HepG2 (cell line): ENCODE measurements around the gene GLE1. TPM values are rescaled to one million over a fixed set of nuclear protein-coding genes. Genes with fewer than 3 reads are reported as not detected.

Source experiments
- ADNP ChIP-seq: sonication (generic); formaldehyde crosslinking; IDR thresholded peaks from 2 replicates; pipeline ENCODE4 v1.4.0; 2020; ENCODE audit warnings: missing genetic modification reagents
- CREB3 ChIP-seq: sonication (generic); formaldehyde crosslinking; IDR thresholded peaks from 2 replicates; pipeline ENCODE4 v1.5.0; 2020; ENCODE audit warnings: missing genetic modification reagents
- E2F1 ChIP-seq: sonication (generic); formaldehyde crosslinking; IDR thresholded peaks from 2 replicates; pipeline ENCODE4 v1.5.0; 2020; ENCODE audit warnings: missing genetic modification reagents
- EED ChIP-seq: sonication (generic); formaldehyde crosslinking; IDR thresholded peaks from 2 replicates; pipeline ENCODE4 v1.5.0; 2020; ENCODE audit warnings: mild to moderate bottlenecking, missing genetic modification reagents
- HDAC1 ChIP-seq: sonication (generic); formaldehyde crosslinking; IDR thresholded peaks from 2 replicates; pipeline ENCODE4 v1.5.1; 2020; ENCODE audit warnings: mild to moderate bottlenecking, missing genetic modification reagents
- HMG20B ChIP-seq: conservative IDR thresholded peaks from 2 replicates; pipeline ENCODE4 v1.6.1; 2016; ENCODE audit warnings: missing genetic modification reagents, missing compliant biosample characterization
- MIER3 ChIP-seq: IDR thresholded peaks from 2 replicates; pipeline ENCODE4 v1.6.1; 2016; ENCODE audit warnings: missing compliant biosample characterization, borderline replicate concordance
- MXD1 ChIP-seq: sonication (generic); formaldehyde crosslinking; IDR thresholded peaks from 2 replicates; pipeline ENCODE4 v1.4.0; 2020; ENCODE audit warnings: mild to moderate bottlenecking, missing genetic modification reagents
- MZF1 ChIP-seq: sonication (generic); formaldehyde crosslinking; IDR thresholded peaks from 2 replicates; pipeline ENCODE4 v1.8.1; 2023; ENCODE audit warnings: mild to moderate bottlenecking, missing genetic modification reagents, borderline replicate concordance
- NR1H2 ChIP-seq: sonication (generic); formaldehyde crosslinking; IDR thresholded peaks from 2 replicates; pipeline ENCODE4 v1.8.1; 2022; ENCODE audit warnings: low read depth, missing genetic modification reagents, borderline replicate concordance
- REPIN1 ChIP-seq: sonication (generic); formaldehyde crosslinking; IDR thresholded peaks from 2 replicates; pipeline ENCODE4 v1.8.0; 2022; ENCODE audit warnings: missing genetic modification reagents, low read depth, mild to moderate bottlenecking, borderline replicate concordance
- SAFB2 ChIP-seq: sonication (generic); formaldehyde crosslinking; IDR thresholded peaks from 2 replicates; pipeline ENCODE4 v1.5.1; 2020; ENCODE audit warnings: missing genetic modification reagents, low read depth, mild to moderate bottlenecking, borderline replicate concordance
- SKI ChIP-seq: fragments of 450-650 bp; IDR thresholded peaks from one replicate; pipeline ENCODE4 v1.6.1; 2018; ENCODE audit warnings: mild to moderate bottlenecking; ENCODE audit not compliant: partially characterized antibody
- TAF1 ChIP-seq: sonication (generic); formaldehyde crosslinking; IDR thresholded peaks from 2 replicates; pipeline ENCODE4 v1.4.0; 2020; ENCODE audit warnings: missing genetic modification reagents
- UBTF ChIP-seq: sonication (generic); formaldehyde crosslinking; IDR thresholded peaks from 2 replicates; pipeline ENCODE4 v1.4.0; 2020; ENCODE audit warnings: mild to moderate bottlenecking, missing genetic modification reagents
- ZFP82 ChIP-seq: sonication (generic); formaldehyde crosslinking; IDR thresholded peaks from 2 replicates; pipeline ENCODE4 v1.5.1; 2020; ENCODE audit warnings: mild to moderate bottlenecking, missing genetic modification reagents, borderline replicate concordance
- ZFX ChIP-seq: sonication (generic); formaldehyde crosslinking; IDR thresholded peaks from 2 replicates; pipeline ENCODE4 v1.4.0; 2020; ENCODE audit warnings: mild to moderate bottlenecking, low read depth, missing genetic modification reagents, moderate library complexity
- ZMYM3 ChIP-seq: sonication (generic); formaldehyde crosslinking; IDR thresholded peaks from 2 replicates; pipeline ENCODE4 v1.5.1; 2020; ENCODE audit warnings: mild to moderate bottlenecking, missing genetic modification reagents
- ZNF264 ChIP-seq: sonication (generic); formaldehyde crosslinking; IDR thresholded peaks from 2 replicates; pipeline ENCODE4 v1.4.0; 2020; ENCODE audit warnings: missing genetic modification reagents
- ZNF275 ChIP-seq: sonication (generic); formaldehyde crosslinking; IDR thresholded peaks from 2 replicates; pipeline ENCODE4 v1.8.0; 2022; ENCODE audit warnings: missing genetic modification reagents, mild to moderate bottlenecking, inconsistent platforms, borderline replicate concordance
- ZNF33B ChIP-seq: sonication (generic); formaldehyde crosslinking; IDR thresholded peaks from 2 replicates; pipeline ENCODE4 v1.5.1; 2020; ENCODE audit warnings: mild to moderate bottlenecking, missing genetic modification reagents
- ZNF343 ChIP-seq: sonication (generic); formaldehyde crosslinking; IDR thresholded peaks from 2 replicates; pipeline ENCODE4 v1.4.0; 2020; ENCODE audit warnings: mild to moderate bottlenecking, missing genetic modification reagents
- ZNF543 ChIP-seq: sonication (generic); formaldehyde crosslinking; IDR thresholded peaks from 2 replicates; pipeline ENCODE4 v1.4.0; 2020; ENCODE audit warnings: mild to moderate bottlenecking, missing genetic modification reagents
- ZNF776 ChIP-seq: sonication (generic); formaldehyde crosslinking; IDR thresholded peaks from 2 replicates; pipeline ENCODE4 v1.4.0; 2020; ENCODE audit warnings: mild to moderate bottlenecking, missing genetic modification reagents
- ZNF777 ChIP-seq: sonication (generic); formaldehyde crosslinking; IDR thresholded peaks from 2 replicates; pipeline ENCODE4 v1.4.0; 2020; ENCODE audit warnings: missing genetic modification reagents
- polyA plus RNA-seq, 8 experiments: library from polyadenylated mRNA; depleted of rRNA in 3 of 8; stranded (reverse) in 7 of 8; unstranded in 1 of 8; fragments of >200 nt; fragmentation: Illumina TruSeq in 4 of 8; extraction: Trizol in 4 of 8; gene quantifications; 2 replicates each; pipeline versions ENCODE4 v1.2.1 to v1.2.3, GENCODE V29; 2011 to 2016; ENCODE audit warnings: low read depth in 4 of 8, missing spikeins in 1 of 8, mixed read lengths in 1 of 8; ENCODE audit not compliant: insufficient read depth in 1 of 8
- total RNA-seq, 5 experiments: library from RNA; depleted of rRNA; stranded (reverse); fragments of >200 nt; fragmentation: Illumina TruSeq; extraction: Trizol; gene quantifications; 2 replicates each; pipeline ENCODE4 v1.2.3, GENCODE V29; 2016; ENCODE audit warnings: low read depth in 1 of 5

The GLE1 gene
- total and polyA plus RNA-seq, 2 of the 13 experiments (the other 11 are each of a cell fraction or from before 2014, with no cell fraction given), result 14.7 to 28.8 TPM

- TF ChIP-seq MXD1 (CRISPR knock-in tag) (0 out of 2 replicates have a peak, but pooled peaks have one; percentile 40), ZFP82 (CRISPR knock-in tag) (no peak), EED (CRISPR knock-in tag) (peak; percentile 53; the same call in 1 of the 2 replicates), ZNF543 (CRISPR knock-in tag) (no peak), ZMYM3 (CRISPR knock-in tag) (no peak), ZNF776 (0 out of 2 replicates have a peak, but pooled peaks have one; percentile 43), NR1H2 (no peak), ADNP (CRISPR knock-in tag) (no peak), E2F1 (CRISPR knock-in tag) (0 out of 2 replicates have a peak, but pooled peaks have one; percentile 55), MIER3 (CRISPR knock-in tag) (no peak), HMG20B (CRISPR knock-in tag) (0 out of 2 replicates have a peak, but pooled peaks have one; percentile 32), CREB3 (CRISPR knock-in tag) (no peak), ZNF343 (no peak), SAFB2 (CRISPR knock-in tag) (peak; percentile 75; the same call in 1 of the 2 replicates), ZNF264 (CRISPR knock-in tag) (0 out of 2 replicates have a peak, but pooled peaks have one; percentile 34), SKI (peak; percentile 44), MZF1 (no peak), ZNF275 (CRISPR knock-in tag) (0 out of 2 replicates have a peak, but pooled peaks have one; percentile 64), ZNF33B (CRISPR knock-in tag) (0 out of 2 replicates have a peak, but pooled peaks have one; percentile 41), ZFX (CRISPR knock-in tag) (peak; percentile 92), ZNF777 (CRISPR knock-in tag) (0 out of 2 replicates have a peak, but pooled peaks have one; percentile 27), UBTF (peak; percentile 44; the same call in 1 of the 2 replicates), HDAC1 (CRISPR knock-in tag) (peak; percentile 39), TAF1 (peak; percentile 82), REPIN1 (CRISPR knock-in tag) (no peak)
Observed at GRCh38 chr9:128552153-128552743, 47.7 kb downstream of the GLE1 start, which contains the start of gene SPTAN1 (continued).
